ENCODE data around the gene CEACAM16.

DNA sequence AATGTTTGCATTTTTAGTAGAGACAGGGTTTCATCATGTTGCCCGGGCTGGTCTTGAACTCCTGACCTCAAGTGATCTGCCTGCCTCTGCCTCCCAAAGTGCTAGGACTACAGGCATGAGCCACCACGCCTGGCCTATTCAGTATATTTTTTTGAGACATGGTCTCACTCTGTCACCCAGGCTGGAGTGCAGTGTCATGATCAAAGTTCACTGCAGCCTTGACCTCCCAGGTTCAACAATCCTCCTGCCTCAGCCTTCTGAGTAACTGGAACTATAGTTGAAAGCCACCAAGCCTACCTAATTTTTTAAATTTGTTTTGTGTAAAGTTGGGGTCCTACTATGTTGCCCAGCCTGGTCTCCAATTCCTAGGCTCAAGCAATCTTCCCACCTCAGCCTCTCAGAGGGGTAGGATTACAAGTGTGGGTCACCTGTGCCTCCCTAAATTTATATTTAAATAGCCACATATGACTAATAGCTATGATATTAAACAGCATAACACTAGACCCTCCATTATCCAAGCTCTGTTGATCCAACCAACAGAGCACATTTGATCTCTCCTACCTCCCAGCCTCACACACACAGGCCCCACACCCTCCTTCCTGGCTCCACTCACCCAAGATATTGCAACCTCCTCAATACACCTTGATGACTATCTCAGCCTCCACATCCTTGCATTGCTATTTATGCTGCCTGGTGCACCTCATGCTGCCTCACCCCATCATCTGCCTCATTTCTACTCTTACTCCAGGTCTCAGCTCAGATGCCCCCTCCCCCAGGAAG is 29.8 kb upstream of the CEACAM16 start:
- TF ChIP-seq, protein P1, sequence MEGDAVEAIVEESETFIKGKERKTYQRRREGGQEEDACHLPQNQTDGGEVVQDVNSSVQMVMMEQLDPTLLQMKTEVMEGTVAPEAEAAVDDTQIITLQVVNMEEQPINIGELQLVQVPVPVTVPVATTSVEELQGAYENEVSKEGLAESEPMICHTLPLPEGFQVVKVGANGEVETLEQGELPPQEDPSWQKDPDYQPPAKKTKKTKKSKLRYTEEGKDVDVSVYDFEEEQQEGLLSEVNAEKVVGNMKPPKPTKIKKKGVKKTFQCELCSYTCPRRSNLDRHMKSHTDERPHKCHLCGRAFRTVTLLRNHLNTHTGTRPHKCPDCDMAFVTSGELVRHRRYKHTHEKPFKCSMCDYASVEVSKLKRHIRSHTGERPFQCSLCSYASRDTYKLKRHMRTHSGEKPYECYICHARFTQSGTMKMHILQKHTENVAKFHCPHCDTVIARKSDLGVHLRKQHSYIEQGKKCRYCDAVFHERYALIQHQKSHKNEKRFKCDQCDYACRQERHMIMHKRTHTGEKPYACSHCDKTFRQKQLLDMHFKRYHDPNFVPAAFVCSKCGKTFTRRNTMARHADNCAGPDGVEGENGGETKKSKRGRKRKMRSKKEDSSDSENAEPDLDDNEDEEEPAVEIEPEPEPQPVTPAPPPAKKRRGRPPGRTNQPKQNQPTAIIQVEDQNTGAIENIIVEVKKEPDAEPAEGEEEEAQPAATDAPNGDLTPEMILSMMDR (conservative IDR thresholded peaks at IDR 0.05): no peak
- TF ChIP-seq EZH2 (IDR thresholded peaks at IDR 0.05; ENCODE audit: low read depth): no peak
